Keratinocyte (primary cell): Measurements from ENCODE around the gene SIPA1. TPM values are rescaled to one million over a fixed set of nuclear protein-coding genes. Genes with fewer than 3 reads are reported as not detected.

Source experiments
- DNase-seq: peaks from one replicate; pipeline ENCODE4 v3.0.0-alpha.2; 2011; ENCODE audit warnings: low read depth, missing footprints, low spot score
- FAIRE-seq: peaks from 2 replicates; lab custom pipeline; 2011; peaks lifted over from hg19 to GRCh38; lab: Jason Lieb, UNC
- H2AFZ ChIP-seq: 2 replicates; pipeline ENCODE4 v1.6.0; 2012; ENCODE audit warnings: low read length, control low read depth, inconsistent platforms; ENCODE audit not compliant: control insufficient read depth
- H3K27ac ChIP-seq: 2 replicates; pipeline ENCODE4 v1.5.1; 2011; ENCODE audit warnings: low read length; ENCODE audit not compliant: control insufficient read depth, insufficient read depth
- H3K27me3 ChIP-seq: 3 replicates; pipeline ENCODE4 v1.6.0; 2011; ENCODE audit warnings: low read length; ENCODE audit not compliant: control insufficient read depth, insufficient read depth; ENCODE audit errors: extremely low read depth
- H3K36me3 ChIP-seq, 2 experiments: 2 replicates in 1 of 2; 3 replicates in 1 of 2; pipeline ENCODE4 v1.5.1; 2011; ENCODE audit warnings: low read length in 2 of 2, mild to moderate bottlenecking in 1 of 2; ENCODE audit not compliant: control insufficient read depth in 2 of 2, insufficient read depth in 2 of 2; ENCODE audit errors: extremely low read depth in 1 of 2
- H3K4me1 ChIP-seq: 3 replicates; pipeline ENCODE4 v1.5.1; 2011; ENCODE audit warnings: low read length; ENCODE audit not compliant: control insufficient read depth, insufficient read depth; ENCODE audit errors: extremely low read depth
- H3K4me2 ChIP-seq: 3 replicates; pipeline ENCODE4 v1.6.0; 2011; ENCODE audit warnings: low read depth, low read length; ENCODE audit not compliant: control insufficient read depth, insufficient read depth; ENCODE audit errors: extremely low read depth
- H3K4me3 ChIP-seq, 3 experiments: fragments of 200-600 bp in 1 of 3; sonication (generic) in 1 of 3; 2 replicates in 2 of 3; 3 replicates in 1 of 3; pipeline ENCODE4 v1.5.1; 2011 to 2016; ENCODE audit warnings: low read length in 3 of 3, mild to moderate bottlenecking in 3 of 3, control low read depth in 2 of 3, inconsistent platforms in 1 of 3, low read depth in 1 of 3, mixed read lengths in 1 of 3, mixed run types in 1 of 3, moderate library complexity in 1 of 3; ENCODE audit not compliant: control insufficient read depth in 2 of 3, insufficient read depth in 2 of 3; ENCODE audit errors: extremely low read depth in 1 of 3
- H3K79me2 ChIP-seq: 2 replicates; pipeline ENCODE4 v1.6.0; 2012; ENCODE audit warnings: low read length; ENCODE audit not compliant: control insufficient read depth, insufficient read depth
- H3K9ac ChIP-seq: 3 replicates; pipeline ENCODE4 v1.6.0; 2011; ENCODE audit warnings: low read length; ENCODE audit not compliant: control insufficient read depth, insufficient read depth; ENCODE audit errors: extremely low read depth
- H3K9me1 ChIP-seq: 3 replicates; pipeline ENCODE4 v1.6.0; 2011; ENCODE audit warnings: low read length; ENCODE audit not compliant: control insufficient read depth, insufficient read depth; ENCODE audit errors: extremely low read depth
- H3K9me3 ChIP-seq: 2 replicates; pipeline ENCODE4 v1.5.1; 2012; ENCODE audit warnings: low read depth, low read length; ENCODE audit not compliant: control insufficient read depth
- H4K20me1 ChIP-seq: 3 replicates; pipeline ENCODE4 v1.6.0; 2011; ENCODE audit warnings: low read length; ENCODE audit not compliant: control insufficient read depth, insufficient read depth; ENCODE audit errors: extremely low read depth
- EZH2 ChIP-seq: IDR thresholded peaks from one replicate; pipeline ENCODE4 v1.6.1; 2012; ENCODE audit warnings: inconsistent platforms, mild to moderate bottlenecking, low read length, moderate library complexity
- dilution Hi-C: fragments of 300-500 bp; cut with MboI; formaldehyde crosslinking; loops from one replicate; pipeline ENCODE4 v1.7.0; 2020; ENCODE audit warnings: low sequenced_read_pairs; ENCODE audit not compliant: extremely low pct_ligation_motif_present
- polyA plus RNA-seq, 5 experiments: library from polyadenylated mRNA; depleted of rRNA in 3 of 5; stranded (reverse) in 3 of 5; stranded (forward) in 1 of 5; unstranded in 1 of 5; fragments of >200 nt; gene quantifications; 1 replicate in 1 of 5; 2 replicates in 3 of 5; 3 replicates in 1 of 5; pipeline versions ENCODE4 v1.2.1 to v1.2.3, GENCODE V29; 2011 to 2012; ENCODE audit warnings: missing spikeins in 2 of 5, low read depth in 1 of 5, low replicate concordance in 1 of 5
- TF ChIP-seq, protein P1 (sequence below), 3 experiments: IDR thresholded peaks in 1 of 3; conservative IDR thresholded peaks in 1 of 3; optimal IDR thresholded peaks in 1 of 3; 2 replicates in 2 of 3; 3 replicates in 1 of 3; pipeline versions ENCODE3 to v1.5.1; 2011; ENCODE audit warnings: low read length in 3 of 3, mild to moderate bottlenecking in 3 of 3, moderate library complexity in 2 of 3, control low read depth in 1 of 3, inconsistent platforms in 1 of 3; ENCODE audit not compliant: insufficient read depth in 2 of 3; ENCODE audit errors: extremely low read depth in 1 of 3

SIPA1 gene
- polyA plus RNA-seq, 1 donor (not counting 4 experiments of a cell fraction or from before 2014, with no cell fraction given) = 4.5 TPM

DNA sequence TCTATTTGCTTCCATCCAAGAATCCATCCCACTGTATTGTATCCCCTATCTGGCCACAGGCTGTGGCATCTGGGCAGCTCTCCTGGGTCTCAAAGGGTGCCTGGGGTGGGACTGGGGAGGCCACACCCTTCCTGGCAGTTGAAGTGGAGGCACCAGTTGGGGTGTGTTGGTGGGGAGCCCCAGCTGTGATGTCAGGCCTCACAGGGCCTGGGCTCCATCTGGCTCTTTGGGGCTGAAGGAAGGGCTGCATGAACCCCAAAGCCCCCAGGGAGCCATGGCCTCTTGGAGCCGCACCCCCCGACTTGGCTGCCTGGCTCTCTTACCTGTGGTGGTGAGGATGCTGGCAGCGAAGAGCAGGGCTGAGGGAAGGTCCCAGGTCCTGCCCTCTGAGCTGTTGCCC is 42.8 kb upstream of the SIPA1 start:
- TF ChIP-seq, protein P1, sequence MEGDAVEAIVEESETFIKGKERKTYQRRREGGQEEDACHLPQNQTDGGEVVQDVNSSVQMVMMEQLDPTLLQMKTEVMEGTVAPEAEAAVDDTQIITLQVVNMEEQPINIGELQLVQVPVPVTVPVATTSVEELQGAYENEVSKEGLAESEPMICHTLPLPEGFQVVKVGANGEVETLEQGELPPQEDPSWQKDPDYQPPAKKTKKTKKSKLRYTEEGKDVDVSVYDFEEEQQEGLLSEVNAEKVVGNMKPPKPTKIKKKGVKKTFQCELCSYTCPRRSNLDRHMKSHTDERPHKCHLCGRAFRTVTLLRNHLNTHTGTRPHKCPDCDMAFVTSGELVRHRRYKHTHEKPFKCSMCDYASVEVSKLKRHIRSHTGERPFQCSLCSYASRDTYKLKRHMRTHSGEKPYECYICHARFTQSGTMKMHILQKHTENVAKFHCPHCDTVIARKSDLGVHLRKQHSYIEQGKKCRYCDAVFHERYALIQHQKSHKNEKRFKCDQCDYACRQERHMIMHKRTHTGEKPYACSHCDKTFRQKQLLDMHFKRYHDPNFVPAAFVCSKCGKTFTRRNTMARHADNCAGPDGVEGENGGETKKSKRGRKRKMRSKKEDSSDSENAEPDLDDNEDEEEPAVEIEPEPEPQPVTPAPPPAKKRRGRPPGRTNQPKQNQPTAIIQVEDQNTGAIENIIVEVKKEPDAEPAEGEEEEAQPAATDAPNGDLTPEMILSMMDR (optimal IDR thresholded peaks at IDR 0.05 in 1 of 3, IDR thresholded peaks at IDR 0.05 in 1 of 3, conservative IDR thresholded peaks at IDR 0.05 in 1 of 3; ENCODE audit: extremely low read depth in 1 of 3, insufficient read depth in 2 of 3, low read length in 3 of 3) = no peak
- Histone ChIP-seq H3K27ac (no peak overlapping the region), H3K79me2 (no peaks in the 10 kb centered on the region), H3K27me3 (no peaks in the 10 kb centered on the region), H2AFZ (no peak overlapping the region), H3K4me2 (no peak overlapping the region), H4K20me1 (no peaks in the 10 kb centered on the region), H3K9me3 (no peaks in the 10 kb centered on the region), H3K36me3 (peaks cover 3 to 15% of the 10 kb centered on the region in 2 experiments), H3K4me1 (peaks cover 27% of the 10 kb centered on the region), H3K4me3 (no peak overlapping the region), H3K9ac (no peak overlapping the region), H3K9me1 (no peaks in the 10 kb centered on the region)
- DNase-seq = no peak
- dilution Hi-C loops = no loop called here
- no peak for FAIRE-seq

DNA sequence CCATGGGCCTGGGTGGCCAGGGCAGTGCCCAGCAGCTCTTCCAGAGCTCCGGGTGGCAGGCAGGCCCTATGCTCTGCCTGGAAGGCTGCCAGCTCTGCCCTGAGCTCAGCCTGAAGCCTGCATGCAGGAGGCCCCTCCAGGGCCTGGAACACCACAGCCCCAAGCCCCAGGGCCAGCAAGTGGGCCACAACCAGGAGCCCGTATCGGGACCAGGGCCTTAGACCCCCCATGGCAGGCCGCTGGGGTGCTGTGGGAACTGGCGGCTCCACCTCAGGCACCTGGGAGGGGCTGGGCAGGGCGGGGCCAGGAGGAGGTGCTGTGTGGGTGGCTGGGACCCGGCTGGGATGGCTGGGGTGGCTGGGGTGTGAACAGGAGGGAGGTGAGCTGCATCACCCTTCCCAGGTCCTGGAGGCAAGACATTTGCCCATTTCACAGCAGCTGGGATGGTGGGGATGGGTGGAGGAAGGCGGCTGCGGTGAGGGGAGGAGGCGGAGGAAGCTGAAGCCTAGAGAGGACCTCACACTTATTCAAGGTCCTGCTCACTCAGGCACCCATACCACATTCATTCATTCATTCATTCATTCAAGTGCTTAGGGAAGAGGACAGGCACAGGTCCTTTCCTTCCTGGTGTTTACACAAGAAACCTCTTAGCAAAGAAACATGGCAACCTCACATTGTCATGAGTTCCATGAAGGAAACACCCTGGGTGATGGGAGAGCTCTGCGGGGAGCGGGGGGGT is 42.2 kb upstream of the SIPA1 start, which contains the start of gene KCNK7:
Gene KCNK7, minus strand, starts transcription at position 258 of the 739 bp plus-strand sequence. Its CDS starts 28 bp downstream, at position 230.
- no peak for FAIRE-seq
- H3K4me3 ChIP-seq = no peak within 1 kb of the TSS
- H3K9me1 ChIP-seq = no peaks in the 10 kb centered on the region
- H3K9me3 ChIP-seq = no peaks in the 10 kb centered on the region
- H3K27ac ChIP-seq = no peak within 1 kb of the TSS
- H2AFZ ChIP-seq = no peak within 1 kb of the TSS
- H3K79me2 ChIP-seq = no peaks in the 10 kb centered on the region
- H3K36me3 ChIP-seq = peaks cover 3 to 11% of the 10 kb centered on the region in 2 experiments
- no peaks in the 10 kb centered on the region for H3K27me3 ChIP-seq
- TF ChIP-seq, protein P1 (optimal IDR thresholded peaks at IDR 0.05 in 1 of 3, IDR thresholded peaks at IDR 0.05 in 1 of 3, conservative IDR thresholded peaks at IDR 0.05 in 1 of 3; ENCODE audit: extremely low read depth in 1 of 3, insufficient read depth in 2 of 3, low read length in 3 of 3) = no peak
- TF ChIP-seq EZH2 = no peak
- dilution Hi-C loops = no loop called here
- no peak for DNase-seq
- peaks cover 27% of the 10 kb centered on the region for H3K4me1 ChIP-seq
- H3K4me2 ChIP-seq = no peak within 1 kb of the TSS
- no peak within 1 kb of the TSS for H3K9ac ChIP-seq
- no peaks in the 10 kb centered on the region for H4K20me1 ChIP-seq
